ENCODE measurements around the gene DNMBP.
"Not testable (repeated sequence)": the region's sequence is repeated elsewhere in the genome, so short reads cannot be mapped to it uniquely, and the experiment has no call there.

Gene DNMBP

GRCh38 chr10:99958806-99959205 is 50.9 kb downstream of the DNMBP start:
- no peak for DNase-seq (ENCODE audit: extremely low read depth, low read depth)
- TF ChIP-seq, protein P1, sequence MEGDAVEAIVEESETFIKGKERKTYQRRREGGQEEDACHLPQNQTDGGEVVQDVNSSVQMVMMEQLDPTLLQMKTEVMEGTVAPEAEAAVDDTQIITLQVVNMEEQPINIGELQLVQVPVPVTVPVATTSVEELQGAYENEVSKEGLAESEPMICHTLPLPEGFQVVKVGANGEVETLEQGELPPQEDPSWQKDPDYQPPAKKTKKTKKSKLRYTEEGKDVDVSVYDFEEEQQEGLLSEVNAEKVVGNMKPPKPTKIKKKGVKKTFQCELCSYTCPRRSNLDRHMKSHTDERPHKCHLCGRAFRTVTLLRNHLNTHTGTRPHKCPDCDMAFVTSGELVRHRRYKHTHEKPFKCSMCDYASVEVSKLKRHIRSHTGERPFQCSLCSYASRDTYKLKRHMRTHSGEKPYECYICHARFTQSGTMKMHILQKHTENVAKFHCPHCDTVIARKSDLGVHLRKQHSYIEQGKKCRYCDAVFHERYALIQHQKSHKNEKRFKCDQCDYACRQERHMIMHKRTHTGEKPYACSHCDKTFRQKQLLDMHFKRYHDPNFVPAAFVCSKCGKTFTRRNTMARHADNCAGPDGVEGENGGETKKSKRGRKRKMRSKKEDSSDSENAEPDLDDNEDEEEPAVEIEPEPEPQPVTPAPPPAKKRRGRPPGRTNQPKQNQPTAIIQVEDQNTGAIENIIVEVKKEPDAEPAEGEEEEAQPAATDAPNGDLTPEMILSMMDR (IDR thresholded peaks at IDR 0.05; ENCODE audit: low read depth, low read length): no peak

- TF ChIP-seq, protein P1 (IDR thresholded peaks at IDR 0.05; ENCODE audit: low read depth, low read length): no peak
- no peak for DNase-seq (ENCODE audit: extremely low read depth, low read depth)
Measured at GRCh38 chr10:99958302-99958701, 51.4 kb downstream of the DNMBP start.

DNA sequence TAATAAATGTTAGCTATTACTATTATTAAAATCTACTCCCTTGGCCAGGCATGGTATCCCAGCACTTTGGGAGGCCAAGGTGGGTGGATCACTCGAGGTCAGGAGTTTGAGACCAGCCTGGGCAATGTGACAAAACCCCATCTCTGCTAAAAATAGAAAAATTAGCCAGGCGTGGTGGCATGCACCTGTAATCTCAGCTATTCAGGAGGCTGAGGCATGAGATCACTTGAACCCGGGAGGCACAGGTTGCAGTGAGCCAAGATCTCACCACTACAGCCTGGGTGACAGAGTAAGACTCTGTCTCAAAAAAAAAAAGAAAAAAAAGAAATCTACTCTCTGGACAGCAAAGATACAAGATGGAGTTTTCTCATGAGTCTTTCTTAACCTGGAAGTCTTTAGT is 56.2 kb downstream of the DNMBP start:
- not testable (repeated sequence) for DNase-seq (ENCODE audit: extremely low read depth, low read depth)

GRCh38 chr10:99952799-99953198 is 56.9 kb downstream of the DNMBP start:
- TF ChIP-seq, protein P1 (IDR thresholded peaks at IDR 0.05; ENCODE audit: low read depth, low read length): no peak
- no peak for DNase-seq (ENCODE audit: extremely low read depth, low read depth)

DNA sequence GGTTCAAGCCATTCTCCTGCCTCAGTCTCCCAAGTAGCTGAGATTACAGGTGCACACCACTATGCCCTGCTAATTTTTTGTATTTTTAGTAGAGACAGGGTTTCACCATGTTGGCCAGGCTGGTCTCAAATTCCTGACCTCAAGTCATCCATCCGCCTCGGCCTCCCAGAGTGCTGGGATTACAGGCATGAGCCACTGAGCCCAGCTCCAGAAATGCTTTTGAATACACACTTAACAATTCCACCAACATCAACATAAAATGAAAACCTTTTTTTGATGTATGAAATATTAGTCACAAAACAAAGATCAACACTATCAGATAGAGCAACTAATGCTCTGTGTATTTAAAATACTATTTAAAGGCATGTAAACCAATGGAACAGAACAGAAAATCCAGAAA is 63.7 kb downstream of the DNMBP start:
- not testable (repeated sequence) for DNase-seq (ENCODE audit: extremely low read depth, low read depth)

DNA sequence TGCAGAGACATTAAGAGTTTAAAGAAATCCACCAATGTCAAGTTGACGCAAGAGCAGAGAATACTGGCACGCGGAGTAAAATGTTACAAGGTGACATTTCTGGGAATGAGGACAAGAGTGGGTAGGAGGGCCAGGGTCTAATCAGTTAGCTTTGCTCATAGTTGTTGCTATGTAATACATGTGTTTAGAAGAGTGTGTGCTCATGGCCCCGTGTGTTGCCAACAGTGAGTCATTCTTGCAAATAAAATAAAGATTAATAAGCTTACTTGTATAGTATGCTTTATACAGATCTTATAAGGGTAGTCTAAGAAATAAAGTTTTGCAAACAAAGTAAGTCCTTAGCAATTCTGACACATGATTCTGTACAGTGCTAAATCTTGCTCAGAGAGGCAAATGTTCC is 64.5 kb downstream of the DNMBP start:
- TF ChIP-seq, protein P1 (IDR thresholded peaks at IDR 0.05; ENCODE audit: low read depth, low read length): no peak
- peak; percentile 82 for DNase-seq (ENCODE audit: extremely low read depth, low read depth)

DNA sequence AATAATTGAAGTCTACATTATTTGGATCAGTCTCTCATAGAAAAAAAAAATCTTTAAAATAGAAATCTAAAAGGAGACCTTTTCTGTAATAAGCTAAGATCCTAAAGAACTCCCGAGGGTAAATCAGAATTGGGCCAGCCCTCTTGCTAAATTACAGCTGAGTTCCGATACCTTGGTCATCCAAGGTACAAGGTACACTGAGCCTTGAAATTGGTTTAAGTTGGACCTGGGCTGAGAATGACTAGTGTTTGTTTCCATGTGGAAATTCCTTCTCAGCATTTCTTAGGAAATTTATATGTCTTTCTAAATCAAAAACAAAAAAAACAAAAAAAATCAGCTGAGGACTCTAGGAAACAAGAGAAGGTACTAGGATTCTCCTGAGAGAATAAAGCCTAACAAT is 64.9 kb downstream of the DNMBP start:
- no peak for DNase-seq (ENCODE audit: extremely low read depth, low read depth)
- TF ChIP-seq, protein P1 (IDR thresholded peaks at IDR 0.05; ENCODE audit: low read depth, low read length): no peak

- no peak for DNase-seq (ENCODE audit: extremely low read depth, low read depth)
- TF ChIP-seq, protein P1 (IDR thresholded peaks at IDR 0.05; ENCODE audit: low read depth, low read length): no peak
Measured at GRCh38 chr10:99943908-99944307, 65.8 kb downstream of the DNMBP start.

All from AG09319 (cell line).